Kidney glomerular epithelial cell (primary cell): ENCODE measurements around the gene SLC47A2.

Experiments used
- DNase-seq: peaks from one replicate; lab custom pipeline; 2025; lab: John Stamatoyannopoulos, UW

SLC47A2 gene

GRCh38 chr17:19642373-19642893 lies 74.0 kb downstream of the SLC47A2 start:
- no peak for DNase-seq

- no peak for DNase-seq
Observed at GRCh38 chr17:19641687-19642372, 74.6 kb downstream of the SLC47A2 start.

GRCh38 chr17:19631905-19632304 lies 84.5 kb downstream of the SLC47A2 start:
- no peak for DNase-seq

GRCh38 chr17:19630661-19631060 lies 85.7 kb downstream of the SLC47A2 start:
- no peak for DNase-seq

- no peak for DNase-seq
Observed at GRCh38 chr17:19630035-19630434, 86.3 kb downstream of the SLC47A2 start.

DNA sequence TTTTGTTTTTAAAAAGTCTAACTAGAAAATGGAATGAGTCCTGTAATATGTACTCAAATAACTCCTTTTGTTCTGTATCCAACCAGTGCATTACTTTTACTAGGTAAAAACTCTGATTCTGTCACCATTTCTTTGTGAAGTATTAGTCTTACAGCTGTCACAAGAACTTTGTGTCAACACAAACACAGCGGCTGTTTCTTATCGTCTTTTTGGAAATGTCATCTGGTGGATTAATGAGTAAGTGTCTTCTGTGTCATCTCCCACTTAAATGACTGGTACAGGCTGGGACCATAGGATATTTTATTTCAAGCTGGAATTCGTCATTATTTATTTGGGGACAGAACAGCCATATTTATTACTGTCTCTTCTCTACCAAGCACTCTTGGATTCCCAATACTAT lies 86.9 kb downstream of the SLC47A2 start:
- no peak for DNase-seq
